HEK293T (cell line): ENCODE measurements around the gene VWA5B1.

Source experiments
- CTCF ChIA-PET: fragments of 350-600 bp; formaldehyde crosslinking; extraction: SDS; loops from one replicate; lab custom pipeline; 2021; ENCODE audit warnings: antibody characterized with exemption, inconsistent platforms; lab: Yijun Ruan, JAX
- POLR2A ChIA-PET: fragments of 350-600 bp; formaldehyde crosslinking; extraction: SDS; loops from one replicate; lab custom pipeline; 2020; ENCODE audit warnings: antibody characterized with exemption, inconsistent platforms; lab: Yijun Ruan, JAX
- DNase-seq: peaks from one replicate; pipeline ENCODE4 v3.0.0; 2012; ENCODE audit warnings: mixed read lengths; ENCODE audit errors: extremely low spot score
- ARNT ChIP-seq: fragments of 450-650 bp; IDR thresholded peaks from 2 replicates; pipeline ENCODE4 v1.6.1; 2017; ENCODE audit warnings: mild to moderate bottlenecking
- BHLHE40 ChIP-seq: fragments of 450-650 bp; IDR thresholded peaks from 2 replicates; pipeline ENCODE4 v1.6.1; 2016; ENCODE audit warnings: mild to moderate bottlenecking, moderate library complexity, borderline replicate concordance
- CTBP1 ChIP-seq: fragments of 450-650 bp; IDR thresholded peaks from 2 replicates; pipeline ENCODE4 v1.6.1; 2016; ENCODE audit warnings: borderline replicate concordance
- ELF4 ChIP-seq: fragments of 450-650 bp; IDR thresholded peaks from 2 replicates; pipeline ENCODE4 v1.6.1; 2017; ENCODE audit warnings: antibody characterized with exemption
- FOXA1 ChIP-seq: fragments of 450-650 bp; IDR thresholded peaks from 2 replicates; pipeline ENCODE4 v1.6.1; 2016; ENCODE audit warnings: mild to moderate bottlenecking
- FOXK2 ChIP-seq: fragments of 450-650 bp; IDR thresholded peaks from 2 replicates; pipeline ENCODE4 v1.6.1; 2016; ENCODE audit warnings: mild to moderate bottlenecking
- FOXM1 ChIP-seq: fragments of 450-650 bp; IDR thresholded peaks from 2 replicates; pipeline ENCODE4 v1.6.1; 2017; ENCODE audit warnings: mild to moderate bottlenecking, borderline replicate concordance
- HDGF ChIP-seq: fragments of 450-650 bp; IDR thresholded peaks from 2 replicates; pipeline ENCODE4 v1.6.1; 2017; ENCODE audit warnings: antibody characterized with exemption, borderline replicate concordance
- L3MBTL2 ChIP-seq: fragments of 450-650 bp; conservative IDR thresholded peaks from 2 replicates; pipeline ENCODE4 v1.6.1; 2016; ENCODE audit warnings: mild to moderate bottlenecking
- LEF1 ChIP-seq: fragments of 450-650 bp; IDR thresholded peaks from 2 replicates; pipeline ENCODE4 v1.6.1; 2017; ENCODE audit warnings: mild to moderate bottlenecking, borderline replicate concordance
- NFRKB ChIP-seq: fragments of 450-650 bp; IDR thresholded peaks from 2 replicates; pipeline ENCODE4 v1.6.1; 2016; ENCODE audit warnings: mild to moderate bottlenecking, moderate library complexity
- SP1 ChIP-seq: fragments of 450-650 bp; IDR thresholded peaks from 2 replicates; pipeline ENCODE4 v1.6.1; 2017
- SUZ12 ChIP-seq: fragments of 450-650 bp; IDR thresholded peaks from 2 replicates; pipeline ENCODE4 v1.6.1; 2016; ENCODE audit warnings: mild to moderate bottlenecking
- TARDBP ChIP-seq: fragments of 450-650 bp; IDR thresholded peaks from 2 replicates; pipeline ENCODE4 v1.6.1; 2016
- ZNF384 ChIP-seq: fragments of 450-650 bp; IDR thresholded peaks from 2 replicates; pipeline ENCODE4 v1.6.1; 2016
- TF ChIP-seq, protein P1 (sequence below): fragments of 450-650 bp; IDR thresholded peaks from 2 replicates; pipeline ENCODE4 v1.6.1; 2016

VWA5B1 gene

DNA sequence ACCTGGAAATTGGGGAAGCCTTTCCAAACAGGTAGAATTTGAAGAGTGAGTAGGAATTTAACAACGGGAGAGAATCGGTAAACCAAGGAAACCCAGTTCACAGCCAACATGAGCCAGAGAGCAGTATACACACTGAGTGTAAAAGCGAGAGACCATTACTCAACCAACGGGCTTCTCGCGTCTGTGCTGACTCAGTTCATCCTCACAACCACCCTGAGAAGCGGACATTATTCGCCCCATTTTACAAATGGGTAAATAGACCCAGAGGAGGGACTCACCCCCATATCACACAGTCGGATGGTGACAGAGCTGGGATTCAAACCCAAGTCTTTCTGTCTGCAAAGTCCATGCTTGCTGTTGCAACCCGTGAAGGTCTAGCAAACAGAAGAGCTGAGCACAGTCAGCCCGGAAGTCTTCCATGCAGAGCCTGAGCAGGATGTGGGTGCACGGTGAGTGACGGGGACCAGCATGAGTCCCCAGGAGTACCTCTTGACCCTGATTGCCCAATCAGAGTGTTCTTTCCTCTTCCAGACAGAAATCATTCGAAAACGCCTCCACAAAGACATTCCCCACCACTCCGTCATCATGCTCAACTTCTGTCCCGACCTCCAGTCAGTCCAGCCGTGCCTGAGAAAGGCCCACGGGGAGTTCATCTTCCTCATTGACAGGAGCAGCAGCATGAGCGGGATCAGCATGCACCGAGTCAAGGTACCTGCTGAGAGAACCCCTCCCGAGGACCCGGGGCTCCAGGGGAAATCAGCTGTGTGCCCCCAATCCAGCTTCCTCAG, 32.3 kb downstream of the VWA5B1 start:
- TF ChIP-seq CTBP1 (no peak), NFRKB (no peak), BHLHE40 (no peak), TARDBP (no peak), ARNT (no peak), HDGF (no peak), ELF4 (no peak), LEF1 (no peak), FOXA1 (no peak), FOXK2 (no peak), ZNF384 (no peak), FOXM1 (no peak)
- TF ChIP-seq, protein P1, sequence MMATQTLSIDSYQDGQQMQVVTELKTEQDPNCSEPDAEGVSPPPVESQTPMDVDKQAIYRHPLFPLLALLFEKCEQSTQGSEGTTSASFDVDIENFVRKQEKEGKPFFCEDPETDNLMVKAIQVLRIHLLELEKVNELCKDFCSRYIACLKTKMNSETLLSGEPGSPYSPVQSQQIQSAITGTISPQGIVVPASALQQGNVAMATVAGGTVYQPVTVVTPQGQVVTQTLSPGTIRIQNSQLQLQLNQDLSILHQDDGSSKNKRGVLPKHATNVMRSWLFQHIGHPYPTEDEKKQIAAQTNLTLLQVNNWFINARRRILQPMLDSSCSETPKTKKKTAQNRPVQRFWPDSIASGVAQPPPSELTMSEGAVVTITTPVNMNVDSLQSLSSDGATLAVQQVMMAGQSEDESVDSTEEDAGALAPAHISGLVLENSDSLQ: no peak
- CTCF ChIA-PET: no interaction called here
- no peak for DNase-seq
- POLR2A ChIA-PET: no interaction called here

DNA sequence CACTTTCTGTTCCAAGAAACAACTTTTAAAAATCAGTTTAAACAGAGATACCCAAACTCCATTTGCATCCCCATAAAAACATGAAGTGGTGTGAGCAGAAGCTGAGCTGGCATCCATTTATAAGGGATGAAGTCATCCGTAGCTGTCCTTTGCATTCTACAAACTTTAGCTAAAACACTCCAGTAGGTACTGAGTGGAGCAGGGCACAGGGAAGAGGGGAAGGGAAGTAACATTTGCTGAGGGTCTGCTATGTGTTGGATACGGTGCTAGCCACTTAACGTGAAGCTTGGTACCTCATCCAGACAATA, 32.9 kb downstream of the VWA5B1 start:
- ChIA-PET POLR2A (no interaction called here), CTCF (no interaction called here)
- TF ChIP-seq TARDBP (no peak), CTBP1 (no peak), ZNF384 (no peak)
- TF ChIP-seq, protein P1: no peak

DNA sequence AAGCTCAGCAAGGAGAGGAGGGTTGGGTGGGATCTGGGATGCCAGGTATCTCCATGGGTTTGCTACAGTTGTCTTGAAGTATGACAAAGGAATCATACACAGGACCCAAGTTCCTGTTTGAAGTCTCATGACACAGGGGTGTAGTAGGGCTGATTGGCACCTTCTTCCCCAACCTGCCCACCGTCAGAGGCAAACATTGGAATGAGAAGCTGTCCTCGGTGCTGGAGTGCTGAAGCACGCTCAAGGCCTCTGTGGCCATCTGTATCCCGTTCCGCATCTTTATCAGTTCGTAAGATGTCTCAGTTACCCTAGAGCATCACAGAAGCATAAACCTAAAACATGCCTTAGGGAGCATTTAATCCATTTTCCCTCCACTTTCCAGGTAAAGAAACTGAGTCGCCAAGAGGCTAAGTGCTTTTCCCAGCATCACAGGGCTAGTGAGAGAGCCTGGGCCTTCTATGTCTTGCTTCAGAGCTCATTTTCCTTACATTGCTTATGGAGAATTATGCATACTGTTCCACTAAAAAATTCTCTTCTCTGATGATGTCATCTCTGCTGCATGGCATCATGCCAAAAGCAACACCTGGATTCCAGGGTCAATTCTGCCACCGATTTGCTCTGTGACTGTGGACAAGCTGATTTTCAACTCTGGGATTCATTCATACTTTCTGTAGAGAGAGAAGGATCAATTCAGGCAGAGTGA, 34.2 kb downstream of the VWA5B1 start:
- CTCF ChIA-PET: no interaction called here
- POLR2A ChIA-PET: no interaction called here
- no peak for DNase-seq
- TF ChIP-seq FOXK2 (no peak), L3MBTL2 (no peak), SP1 (no peak), BHLHE40 (no peak), NFRKB (no peak), ZNF384 (no peak), ELF4 (no peak), CTBP1 (no peak), SUZ12 (no peak), LEF1 (no peak), TARDBP (no peak), ARNT (no peak), FOXA1 (no peak), HDGF (no peak), FOXM1 (no peak)
- TF ChIP-seq, protein P1: no peak

More for the DNA sequence above, 32.9 kb downstream of the VWA5B1 start:
- DNase-seq: no peak

DNA sequence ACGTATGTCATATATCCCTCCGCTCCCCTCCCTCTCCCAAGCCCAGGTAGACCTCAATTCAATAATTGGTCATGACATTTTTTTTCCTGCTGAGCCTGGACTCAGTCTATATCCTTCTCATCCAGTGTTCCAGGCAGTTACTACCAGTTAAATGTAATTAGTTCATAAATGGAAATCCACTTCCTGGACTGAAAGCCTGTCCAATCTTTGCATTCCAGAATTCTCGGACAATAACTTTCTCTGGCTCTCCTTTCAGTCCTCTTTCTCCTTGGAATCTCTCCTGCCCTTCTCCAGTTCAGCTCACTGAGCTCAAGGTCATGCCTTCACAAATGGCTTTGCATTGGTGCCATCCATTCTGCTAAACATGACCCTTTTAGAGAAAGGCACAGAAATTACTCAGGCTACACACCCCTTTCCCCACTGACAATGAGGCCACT, 34.8 kb downstream of the VWA5B1 start:
- no peak for DNase-seq
- CTCF ChIA-PET: no interaction called here
- TF ChIP-seq SUZ12 (no peak), L3MBTL2 (no peak), CTBP1 (no peak), LEF1 (no peak), SP1 (no peak), ARNT (no peak), BHLHE40 (no peak), ZNF384 (no peak), ELF4 (no peak), FOXK2 (no peak), NFRKB (no peak)
- POLR2A ChIA-PET: no interaction called here

DNA sequence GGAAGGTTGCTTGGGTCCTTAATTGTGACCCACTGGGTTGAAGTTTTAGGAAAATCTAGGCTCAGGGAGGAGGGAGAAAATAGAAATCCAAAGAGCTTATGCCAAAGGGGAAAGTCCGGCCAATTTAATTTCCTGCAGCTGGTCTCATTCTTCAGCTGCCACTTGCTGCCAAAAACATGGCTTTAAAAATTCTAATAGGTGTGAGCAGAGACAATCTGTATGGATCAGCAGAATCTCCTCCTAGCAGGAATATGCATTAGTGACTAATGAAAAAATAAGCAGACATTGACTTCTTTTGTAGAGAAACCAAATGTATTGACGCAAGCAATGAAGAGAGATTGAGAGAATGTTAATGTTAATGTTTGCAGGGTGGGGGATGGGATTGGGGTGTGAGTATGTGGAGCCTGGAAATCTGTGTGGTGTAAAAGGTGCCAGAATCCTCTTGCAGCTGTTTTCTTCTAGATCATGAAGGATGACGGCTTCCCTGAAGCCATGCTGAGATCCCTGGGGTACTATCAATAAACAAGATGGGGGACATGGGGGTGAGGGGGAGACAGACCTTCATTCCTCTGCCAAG, 35.3 kb downstream of the VWA5B1 start:
- POLR2A ChIA-PET: no interaction called here
- no peak for DNase-seq
- CTCF ChIA-PET: no interaction called here
- TF ChIP-seq FOXA1 (no peak), ZNF384 (no peak), BHLHE40 (no peak), TARDBP (no peak), ELF4 (no peak), SUZ12 (no peak), HDGF (no peak), ARNT (no peak), NFRKB (no peak), FOXK2 (no peak), L3MBTL2 (no peak), LEF1 (no peak), FOXM1 (no peak)
- TF ChIP-seq, protein P1: no peak
